ENCODE measurements around the gene TPPP2. TPM values are rescaled to one million over a fixed set of nuclear protein-coding genes. Genes with fewer than 3 reads are reported as not detected.
A peak's percentile ranks its signal among the peaks of the same experiment; 100 is the strongest.

TPPP2 gene
- total RNA-seq, 1 experiment from 2014 or later: not detected

- Histone ChIP-seq H3K4me1 (replicated peaks; ENCODE audit: insufficient read depth) (no peaks in the 10 kb centered on the region), H3K27me3 (ENCODE audit: insufficient read depth, low read depth) (no peaks in the 10 kb centered on the region; the same call in none of the 2 replicates), H3K36me3 (ENCODE audit: low read depth) (no peaks in the 10 kb centered on the region), H3K9me2 (ENCODE audit: insufficient read depth) (no peaks in the 10 kb centered on the region), H3F3A (ENCODE audit: insufficient read depth, low read depth) (no peaks in the 10 kb centered on the region), H3K4me3 (peak within 1 kb of the TSS; percentile 64), H2AFZ (peak within 1 kb of the TSS; percentile 79), H4K20me1 (ENCODE audit: insufficient read depth) (no peaks in the 10 kb centered on the region), H3K79me2 (ENCODE audit: low read depth) (no peaks in the 10 kb centered on the region), H3K4me2 (peak within 1 kb of the TSS; percentile 83), H3K27ac (no peak within 1 kb of the TSS), H3K9me3 (ENCODE audit: insufficient read depth, low read depth) (no peaks in the 10 kb centered on the region)
- CTCF ChIA-PET: interaction anchor here (0.6 to 1.8 kb wide), 7 partner anchors 8 to 432 kb away, joined by 3 to 9 read pairs (median 6); no protein-coding TSS in a partner anchor
- DNase-seq: peak in 1 of 2 experiments; percentile 37
- no TSS peak for BruUV-seq (replicated peaks)
- POLR2A ChIA-PET (ENCODE audit: unreplicated experiment): interaction anchor here (0.8 kb wide), 1 partner anchor 367 kb away, joined by 3 read pairs; no protein-coding TSS in a partner anchor
- TF ChIP-seq EZH2 (IDR thresholded peaks at IDR 0.05; ENCODE audit: low read depth) (no peak), CTCF (conservative IDR thresholded peaks at IDR 0.05) (no peak)
- intact Hi-C loops (cut with micrococcal nuclease; ENCODE audit: unreplicated experiment): no loop called here
Measured at GRCh38 chr14:21070083-21070609, 40.1 kb downstream of the TPPP2 start, which contains the start of gene ARHGEF40. ARHGEF40 (plus strand) TSS chr14:21070304; CDS start chr14:21070397, 93 bp downstream.

GRCh38 chr14:21070610-21071224 is 40.7 kb downstream of the TPPP2 start:
- Histone ChIP-seq H3K4me2 (peak overlapping the region; percentile 83), H3K36me3 (ENCODE audit: low read depth) (no peaks in the 10 kb centered on the region), H3K4me3 (peak overlapping the region; percentile 64), H3K4me1 (replicated peaks; ENCODE audit: insufficient read depth) (no peaks in the 10 kb centered on the region), H2AFZ (peak overlapping the region; percentile 79), H3K27me3 (ENCODE audit: insufficient read depth, low read depth) (no peaks in the 10 kb centered on the region; the same call in none of the 2 replicates), H3K79me2 (ENCODE audit: low read depth) (no peaks in the 10 kb centered on the region), H3K9me3 (ENCODE audit: insufficient read depth, low read depth) (no peaks in the 10 kb centered on the region), H4K20me1 (ENCODE audit: insufficient read depth) (no peaks in the 10 kb centered on the region), H3K9me2 (ENCODE audit: insufficient read depth) (no peaks in the 10 kb centered on the region), H3F3A (ENCODE audit: insufficient read depth, low read depth) (no peaks in the 10 kb centered on the region), H3K27ac (no peak overlapping the region)
- CTCF ChIA-PET: interaction anchor here (0.6 to 1.8 kb wide), 9 partner anchors 8 to 432 kb away, joined by 3 to 9 read pairs (median 6); no protein-coding TSS in a partner anchor
- intact Hi-C loops (cut with micrococcal nuclease; ENCODE audit: unreplicated experiment): no loop called here
- TF ChIP-seq CTCF (conservative IDR thresholded peaks at IDR 0.05) (no peak), EZH2 (IDR thresholded peaks at IDR 0.05; ENCODE audit: low read depth) (no peak)
- no peak for DNase-seq
- no TSS peak for BruUV-seq (replicated peaks)
- POLR2A ChIA-PET (ENCODE audit: unreplicated experiment): interaction anchor here (0.5 to 0.8 kb wide), 4 partner anchors 15 to 366 kb away, joined by 3 to 6 read pairs (median 4); no protein-coding TSS in a partner anchor

GRCh38 chr14:21071225-21072030 is 41.4 kb downstream of the TPPP2 start:
- Histone ChIP-seq H3K79me2 (ENCODE audit: low read depth) (no peaks in the 10 kb centered on the region), H3K9me3 (ENCODE audit: insufficient read depth, low read depth) (no peaks in the 10 kb centered on the region), H3K27me3 (ENCODE audit: insufficient read depth, low read depth) (no peaks in the 10 kb centered on the region; the same call in none of the 2 replicates), H3K27ac (no peak overlapping the region), H3K4me1 (replicated peaks; ENCODE audit: insufficient read depth) (no peaks in the 10 kb centered on the region), H4K20me1 (ENCODE audit: insufficient read depth) (no peaks in the 10 kb centered on the region), H3K4me3 (peak overlapping the region; percentile 64), H2AFZ (peak overlapping the region; percentile 79; the same call in 1 of the 2 replicates), H3K4me2 (peak overlapping the region; percentile 83), H3K36me3 (ENCODE audit: low read depth) (no peaks in the 10 kb centered on the region), H3F3A (ENCODE audit: insufficient read depth, low read depth) (no peaks in the 10 kb centered on the region), H3K9me2 (ENCODE audit: insufficient read depth) (no peaks in the 10 kb centered on the region)
- ChIA-PET POLR2A (ENCODE audit: unreplicated experiment) (interaction anchor here (0.5 to 0.8 kb wide), 8 partner anchors 15 to 366 kb away, joined by 3 to 16 read pairs (median 5); no protein-coding TSS in a partner anchor), CTCF (interaction anchor here (0.6 to 1.8 kb wide), 6 partner anchors 24 to 366 kb away, joined by 3 to 9 read pairs (median 6); partner anchors contain the start of gene RNASE1)
- no TSS peak for BruUV-seq (replicated peaks)
- intact Hi-C loops (cut with micrococcal nuclease; ENCODE audit: unreplicated experiment): no loop called here
- TF ChIP-seq CTCF (conservative IDR thresholded peaks at IDR 0.05) (no peak), EZH2 (IDR thresholded peaks at IDR 0.05; ENCODE audit: low read depth) (no peak)
- DNase-seq: peak in 1 of 2 experiments; percentile 47
